NCI-H510A (cell line): ENCODE results near the gene STAM2.
"Not testable (repeated sequence)": the region's sequence is repeated elsewhere in the genome, so short reads cannot be mapped to it uniquely, and the experiment has no call there.

Experiments used
- DNase-seq: peaks from one replicate; lab custom pipeline; 2025; lab: John Stamatoyannopoulos, UW

Gene STAM2

DNA sequence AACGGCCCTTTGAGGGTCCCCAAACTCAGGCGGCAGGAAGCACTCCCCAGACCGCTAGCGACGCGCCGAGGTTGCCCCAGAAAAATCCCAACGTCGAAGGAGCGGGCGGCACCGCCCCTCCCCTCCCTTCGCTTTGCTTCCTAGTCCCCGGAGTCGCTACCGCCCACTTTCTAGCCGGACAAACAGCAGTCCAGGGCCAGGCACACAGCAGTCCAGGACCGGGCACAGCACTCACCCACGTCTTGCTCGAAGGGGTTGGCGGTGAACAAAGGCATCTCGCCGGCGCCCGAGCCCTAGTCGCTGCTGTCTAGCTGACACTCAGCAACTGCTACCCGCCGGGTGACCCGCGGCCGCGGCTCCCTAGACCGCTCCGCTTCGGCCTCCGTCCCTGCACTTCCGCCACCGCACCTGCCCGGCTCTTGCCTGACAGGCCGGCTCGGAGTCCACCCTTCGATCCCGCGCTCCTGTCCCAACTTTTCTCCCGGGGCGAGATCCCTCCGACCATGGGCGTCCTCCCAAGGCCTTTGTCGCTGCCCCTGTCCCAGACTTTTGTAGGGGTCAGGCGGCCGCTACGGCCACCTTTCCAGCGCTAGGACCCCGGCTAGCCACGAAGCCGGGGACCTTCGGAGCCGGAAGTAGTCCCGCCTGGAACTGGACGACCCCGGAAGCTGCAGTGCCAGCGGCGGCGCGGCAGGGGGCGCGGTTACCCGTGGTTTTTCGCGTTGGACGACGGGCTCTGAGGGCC is at the start of gene STAM2:
TSS of gene STAM2 (minus strand) at position 396 of the 745 bp plus-strand sequence. CDS start at position 275, 121 bp downstream.
- DNase-seq: peak; percentile 69

DNA sequence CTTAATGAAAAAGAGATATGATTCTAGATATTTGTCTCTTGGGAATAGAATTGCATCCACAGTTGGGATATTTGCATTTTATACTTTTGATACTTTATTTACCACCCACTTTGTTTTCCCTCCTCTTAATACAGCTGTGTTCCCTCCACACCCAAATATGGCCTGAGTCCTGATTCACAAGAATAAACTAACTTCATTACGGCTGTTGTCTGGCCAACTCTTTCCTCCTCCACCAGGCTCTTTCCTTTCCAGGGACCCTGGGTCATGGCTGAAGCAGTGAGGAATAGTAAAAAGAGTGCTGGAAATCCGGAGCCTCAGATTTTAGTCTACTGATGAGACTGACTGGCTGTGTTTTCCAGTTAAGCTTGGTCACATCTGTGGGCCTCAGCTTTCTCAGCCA is 48.4 kb upstream of the STAM2 start:
- DNase-seq: no peak

DNA sequence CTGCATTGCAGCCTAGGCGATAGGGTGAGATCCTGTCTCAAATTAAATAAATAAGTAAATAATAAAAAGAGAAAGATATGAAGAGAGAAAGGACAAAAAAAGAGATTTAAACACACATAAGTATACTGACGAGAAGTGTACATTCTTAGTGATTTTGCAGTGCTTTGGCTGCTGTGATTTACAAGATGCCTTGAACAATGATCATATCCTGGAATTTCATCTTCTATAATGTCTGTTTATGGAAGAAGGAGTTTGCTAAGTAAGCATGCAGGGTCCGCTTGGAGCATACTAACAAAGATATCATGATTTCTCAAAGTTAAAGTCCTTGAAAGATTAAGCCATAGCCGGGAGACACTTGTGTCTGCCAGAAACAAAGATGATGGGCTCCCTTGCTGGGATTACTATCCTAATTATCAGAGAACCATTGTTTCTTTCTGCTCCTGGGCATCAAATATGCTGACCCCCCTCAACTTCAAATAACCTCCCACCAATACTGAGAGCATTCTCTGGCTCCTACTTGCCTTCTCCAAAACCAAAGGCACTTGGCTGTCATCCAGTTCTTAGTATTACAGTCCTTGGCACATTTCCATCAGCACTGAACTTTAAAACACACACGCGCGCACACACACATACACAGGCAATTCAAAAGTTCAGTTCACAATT is 47.5 kb upstream of the STAM2 start:
- DNase-seq: no peak

DNA sequence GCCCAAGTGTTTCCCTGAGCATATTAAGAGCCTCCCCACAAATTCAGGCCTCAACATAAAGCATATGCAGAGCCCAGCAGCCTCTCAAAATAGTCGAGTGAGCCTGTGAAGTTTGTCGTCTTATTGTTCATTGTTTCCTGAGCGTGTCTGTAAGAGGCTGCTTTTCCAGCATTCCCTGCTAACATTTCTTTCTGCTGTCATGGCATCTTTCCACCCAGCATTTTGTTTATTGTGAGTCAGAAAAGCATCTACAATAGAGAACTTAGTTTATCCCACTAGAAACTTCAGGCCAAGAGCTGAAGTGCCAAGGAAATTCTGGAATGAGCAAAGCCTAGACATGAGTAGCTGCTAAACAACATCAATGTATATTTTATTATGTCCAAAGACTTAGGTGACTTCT is 46.3 kb upstream of the STAM2 start:
- no peak for DNase-seq

DNA sequence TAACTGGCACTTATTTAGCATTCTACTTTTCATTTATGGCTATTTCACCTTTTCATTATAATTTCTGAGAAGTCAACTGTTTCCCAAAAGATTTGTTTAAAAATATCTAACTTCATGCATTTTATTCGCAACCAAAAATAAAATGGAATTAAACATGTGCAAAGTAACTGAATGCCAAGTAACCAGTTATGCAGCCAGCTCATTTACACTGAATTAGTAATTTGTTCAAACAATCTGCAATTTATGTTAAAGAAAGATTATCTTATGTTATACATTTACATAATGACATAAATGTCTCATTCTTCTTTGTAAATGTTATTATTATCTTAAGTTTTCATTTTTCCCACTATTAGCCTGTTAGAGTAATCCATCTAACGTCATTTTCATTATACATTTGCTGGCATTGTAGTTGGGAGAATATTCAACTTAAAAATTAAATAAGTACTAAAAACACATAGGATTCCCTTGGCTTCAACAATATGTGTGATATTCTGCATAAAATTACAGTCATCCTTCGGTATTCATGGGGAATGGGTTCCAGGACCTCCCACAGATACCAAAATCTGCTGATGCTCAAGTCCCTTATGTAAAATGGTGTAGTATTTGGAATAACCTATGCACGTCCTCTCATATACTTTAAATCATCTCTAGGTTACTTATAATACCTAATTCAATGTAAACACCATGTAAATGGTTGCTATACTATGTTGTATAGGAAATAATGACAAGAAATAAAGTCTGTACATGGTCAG is 43.7 kb upstream of the STAM2 start:
- no peak for DNase-seq

- no peak for DNase-seq
Measured at GRCh38 chr2:152201466-152201830, 25.9 kb upstream of the STAM2 start.

DNA sequence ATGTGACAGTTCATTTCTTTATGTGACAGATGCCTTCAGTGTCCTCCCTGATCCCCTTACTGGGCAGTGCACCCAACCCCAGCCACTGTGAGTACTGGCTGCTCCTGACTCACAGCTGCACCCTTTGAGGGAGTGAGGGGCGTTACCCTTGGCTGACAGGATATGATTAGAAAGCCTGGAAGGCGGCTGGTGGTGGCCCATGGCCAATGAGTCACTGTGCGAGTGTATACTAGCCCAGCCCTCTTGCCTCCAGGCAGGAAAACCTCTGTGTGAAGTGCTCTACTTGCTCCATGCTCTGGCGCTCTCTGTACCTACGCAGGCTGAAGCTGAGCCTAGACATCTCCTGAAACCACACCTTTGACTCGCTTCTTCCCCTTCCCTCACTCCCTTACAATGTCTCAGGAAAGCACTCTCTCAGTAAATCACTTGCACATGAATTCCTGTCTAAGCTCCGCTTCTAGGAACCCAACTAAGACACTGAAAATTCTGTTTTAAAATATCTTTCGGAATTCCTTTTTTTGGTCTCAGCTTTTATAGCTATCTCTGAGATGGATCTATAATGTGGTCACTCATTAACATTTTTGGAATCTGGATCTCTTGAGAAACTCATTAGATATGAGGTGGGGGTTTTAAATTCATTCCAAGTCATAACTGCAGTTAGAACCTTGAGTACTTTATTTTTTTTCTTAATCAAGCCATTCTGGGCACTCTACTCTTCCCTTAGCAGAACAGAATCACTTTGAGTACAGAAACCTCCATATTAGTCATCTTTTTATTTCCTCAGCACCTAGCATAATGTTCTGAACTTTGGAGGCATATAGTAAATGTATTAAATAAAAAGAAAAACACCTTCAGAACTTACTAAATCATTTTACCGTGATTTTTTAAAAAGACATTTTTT is 25.3 kb upstream of the STAM2 start:
- DNase-seq: no peak

- no peak for DNase-seq
Measured at GRCh38 chr2:152200101-152200500, 24.5 kb upstream of the STAM2 start.

DNA sequence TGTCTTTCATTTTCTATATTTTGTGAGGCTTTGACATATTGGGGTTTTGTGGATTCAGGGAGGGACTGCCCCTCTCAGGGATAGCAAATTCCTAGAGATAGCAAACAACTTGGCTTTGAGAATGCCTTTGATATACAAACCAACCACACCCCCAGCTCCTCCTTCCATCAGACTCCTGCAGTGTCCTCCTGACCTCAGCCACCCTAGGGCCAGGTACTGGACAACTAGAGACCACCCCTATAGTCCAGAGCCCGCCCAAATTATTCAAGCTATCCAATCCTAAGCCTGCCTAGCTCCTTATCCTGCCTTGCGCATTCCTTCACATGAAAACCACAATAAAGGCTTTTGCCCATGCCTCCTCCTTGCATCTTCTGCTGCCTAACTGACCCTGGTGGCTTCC is 22.9 kb upstream of the STAM2 start:
- DNase-seq: no peak

- DNase-seq: not testable (repeated sequence)
Measured at GRCh38 chr2:152197508-152198284, 22.1 kb upstream of the STAM2 start.

DNA sequence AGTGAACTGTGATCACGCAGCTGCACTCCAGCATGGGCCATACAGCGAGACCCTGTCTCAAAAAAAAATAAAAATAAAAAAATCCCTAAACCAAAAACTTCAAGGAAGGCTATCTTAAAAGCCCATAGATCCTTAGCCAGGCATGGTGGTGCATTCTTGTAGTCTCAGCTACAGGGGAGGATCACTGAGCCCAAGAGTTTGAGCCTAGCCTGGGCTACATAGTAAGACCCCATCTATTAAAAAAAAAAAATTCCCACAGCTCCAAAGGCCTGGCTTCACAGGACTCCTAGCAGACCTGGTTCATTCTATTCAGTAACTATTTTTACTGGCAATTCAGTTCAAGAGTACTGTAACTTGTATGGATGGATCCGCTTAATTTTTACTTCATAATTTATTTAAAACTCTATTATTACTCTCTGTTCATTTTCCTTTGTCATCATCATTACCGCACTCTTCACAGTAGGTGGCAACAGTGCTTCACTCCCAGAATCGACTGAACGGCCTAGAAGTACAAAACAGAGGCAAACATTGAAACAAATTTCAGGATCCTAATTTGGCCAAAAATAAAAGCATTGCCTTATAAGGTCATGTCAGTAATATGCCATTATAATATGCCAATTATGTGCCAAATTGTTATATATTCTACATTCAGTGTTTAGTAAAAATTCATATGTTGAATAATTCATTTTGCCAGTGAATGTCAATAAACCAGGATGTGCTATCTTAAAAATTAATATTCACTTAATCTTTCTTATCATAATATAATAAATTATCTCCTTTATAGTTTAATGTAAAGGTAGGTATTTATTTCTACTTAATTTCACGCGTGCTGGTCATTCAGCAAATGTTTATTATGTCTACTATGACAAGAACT is 14.3 kb upstream of the STAM2 start:
- no peak for DNase-seq

GRCh38 chr2:152186808-152187207 is 11.2 kb upstream of the STAM2 start:
- not testable (repeated sequence) for DNase-seq

DNA sequence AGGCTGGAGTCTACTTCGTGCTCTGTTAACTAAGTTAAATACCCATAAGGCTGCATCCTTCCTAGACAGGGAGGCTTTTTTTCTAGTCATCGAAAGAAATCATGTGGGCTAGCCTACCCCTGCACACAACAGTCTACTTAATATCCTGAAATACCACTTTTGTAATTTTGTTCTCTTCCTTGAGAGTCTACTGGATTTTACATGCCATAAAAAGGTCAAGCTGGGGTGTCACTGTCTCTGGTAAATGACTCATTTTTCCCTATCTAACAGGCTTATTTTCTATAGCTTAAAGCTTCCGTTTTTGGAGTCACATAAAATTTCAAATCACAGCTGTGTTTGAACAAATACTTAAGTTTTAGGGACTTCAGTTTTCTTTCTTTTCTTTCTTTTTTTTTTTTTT is 10.7 kb upstream of the STAM2 start:
- DNase-seq: no peak

GRCh38 chr2:152183401-152184073 is 8.0 kb upstream of the STAM2 start:
- DNase-seq: no peak

- not testable (repeated sequence) for DNase-seq
Measured at GRCh38 chr2:152177667-152178066, 2.1 kb upstream of the STAM2 start.

- no peak for DNase-seq
Measured at GRCh38 chr2:152176113-152176714, 651 bp upstream of the STAM2 start.

DNA sequence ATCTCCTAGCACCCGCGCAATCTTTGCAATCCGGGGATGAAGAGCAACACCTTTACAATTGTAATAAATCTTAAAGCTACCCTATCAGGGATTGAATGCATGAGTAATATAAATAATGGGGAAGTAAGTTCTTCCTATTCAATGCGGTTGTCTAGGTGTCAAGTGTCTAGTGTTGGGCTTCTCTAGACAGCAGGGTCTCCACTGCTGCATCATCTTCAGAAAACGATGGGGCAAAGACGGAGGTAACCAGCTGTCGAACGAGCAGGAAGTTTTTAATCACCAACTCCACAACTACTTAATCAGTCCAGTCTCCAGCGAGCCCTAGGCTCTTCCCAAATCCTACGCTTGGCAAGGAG is 573 bp downstream of the STAM2 start:
- DNase-seq: no peak

GRCh38 chr2:152174574-152174973 is 989 bp downstream of the STAM2 start:
- no peak for DNase-seq

DNA sequence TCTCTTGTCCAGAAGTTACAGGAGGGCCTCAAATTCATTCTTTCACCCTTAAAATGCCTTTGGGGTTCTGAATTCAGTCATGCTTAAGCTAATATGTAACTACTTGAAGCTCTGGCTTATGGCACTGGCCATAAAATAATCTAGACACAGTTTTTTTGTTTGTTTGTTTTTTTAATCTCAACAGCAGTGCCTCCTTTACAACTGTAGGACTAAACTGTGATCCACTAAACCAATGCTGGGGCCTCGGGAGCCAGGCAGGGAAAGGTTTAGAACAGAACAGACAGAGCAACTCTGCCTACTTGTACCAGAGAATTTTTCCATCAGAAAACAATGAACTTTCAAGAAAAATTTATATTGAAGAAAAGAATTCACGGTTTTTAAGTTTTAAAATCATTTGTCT is 1.7 kb downstream of the STAM2 start:
- no peak for DNase-seq
